HG02588 (cell line): ENCODE data around the gene GRM8.

Experiments used
- ATAC-seq: cut with Tn5 transposase; IDR thresholded peaks from one replicate; pipeline ENCODE4 v1.9.1; 2021; ENCODE audit warnings: mild to moderate bottlenecking, moderate library complexity; ENCODE audit not compliant: unreplicated experiment

The GRM8 gene

DNA sequence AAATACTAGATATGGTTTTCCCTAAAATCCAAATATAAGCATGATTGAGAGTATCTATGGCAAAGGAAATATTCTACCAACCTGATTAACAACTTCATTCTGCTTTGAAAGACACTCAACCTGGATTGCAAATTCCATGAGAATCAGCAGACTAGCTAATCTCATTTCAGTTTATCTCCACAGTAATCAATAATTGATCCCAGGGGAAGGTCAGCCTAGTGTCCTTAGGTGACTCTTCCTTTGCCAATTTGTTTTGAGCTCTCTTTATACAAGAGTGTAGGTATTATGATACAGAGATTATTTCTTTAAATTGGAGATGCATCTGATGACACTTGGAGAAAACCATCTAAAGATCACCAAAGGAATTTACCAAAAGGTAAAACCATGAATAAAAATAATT, 100.3 kb downstream of the GRM8 start:
- no peak for ATAC-seq

DNA sequence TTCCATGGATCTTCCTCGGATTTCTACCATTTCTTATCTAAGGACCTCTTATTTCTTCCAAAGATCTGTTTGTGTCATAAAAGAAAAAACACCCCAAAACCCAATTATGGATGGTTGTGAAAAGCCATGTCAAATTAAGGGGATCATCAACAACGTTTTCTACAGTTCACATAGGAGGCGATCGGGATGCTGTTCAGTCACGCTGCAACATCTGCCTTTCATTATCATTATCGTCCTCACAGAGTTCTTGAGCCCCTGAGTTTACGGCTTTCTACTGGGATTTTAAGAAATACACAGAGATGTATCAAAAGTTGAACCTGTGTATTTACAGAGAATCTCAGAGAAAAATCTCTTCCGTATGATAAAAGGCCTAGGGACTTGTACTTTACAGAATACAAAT, 101.4 kb downstream of the GRM8 start:
- ATAC-seq, result no peak

- no peak for ATAC-seq
Observed at GRCh38 chr7:127150543-127150942, 102.2 kb downstream of the GRM8 start.

DNA sequence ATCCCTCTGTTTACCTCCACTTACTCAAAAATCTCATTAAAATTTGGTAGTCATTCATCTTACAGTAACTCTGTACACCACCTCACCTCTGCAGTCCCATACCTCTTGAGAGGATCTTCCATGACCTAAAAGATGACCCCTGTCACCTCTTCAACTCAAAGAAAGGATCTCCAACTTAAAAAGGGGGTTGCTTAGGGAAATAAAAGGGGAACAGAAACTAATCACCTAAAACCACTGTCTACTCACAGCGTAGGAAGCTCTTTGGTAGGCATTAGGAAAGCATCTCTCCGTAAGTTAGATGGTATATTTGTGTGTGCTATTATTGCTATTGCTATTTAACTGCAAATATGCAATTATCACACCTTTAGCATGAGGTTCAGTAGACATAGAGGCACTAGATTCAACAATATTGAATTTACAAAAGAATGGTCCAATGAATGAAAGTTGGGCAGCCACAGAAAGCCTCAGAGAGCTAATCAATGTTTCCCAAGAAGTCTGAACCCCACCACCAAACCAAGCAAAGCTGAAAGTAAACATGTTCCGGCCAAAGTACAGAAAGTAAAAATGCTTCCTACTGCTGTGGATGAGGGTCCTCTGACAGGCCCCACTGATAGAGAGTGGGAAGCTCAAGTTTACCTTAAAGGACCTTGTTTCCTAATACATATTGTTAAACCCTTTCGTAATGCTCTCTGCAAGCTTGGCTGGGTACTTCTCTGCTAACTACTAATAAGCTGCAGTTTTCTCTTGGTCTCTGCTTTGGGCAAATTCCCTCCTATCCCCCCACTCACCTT, 105.8 kb downstream of the GRM8 start:
- ATAC-seq, result no peak

DNA sequence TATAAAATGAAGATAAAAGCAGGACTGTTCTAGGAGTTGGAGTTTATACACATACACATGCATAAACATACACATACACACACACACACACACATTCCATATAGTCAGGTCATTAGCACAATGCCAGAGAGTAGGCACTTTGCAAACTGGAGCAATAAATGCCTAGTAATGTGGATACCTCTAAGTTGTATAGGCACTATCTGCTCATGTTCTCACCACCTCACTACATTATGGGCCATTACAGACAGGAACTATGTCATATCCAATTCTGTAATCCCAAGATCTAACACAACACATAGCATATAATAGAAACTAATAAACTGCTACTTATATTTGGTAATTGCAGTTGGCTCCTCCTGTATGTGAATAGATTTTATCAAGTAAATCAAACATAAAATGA, 115.6 kb downstream of the GRM8 start:
- no peak for ATAC-seq

- ATAC-seq, result no peak
Observed at GRCh38 chr7:127135871-127136485, 116.8 kb downstream of the GRM8 start.

- ATAC-seq, result no peak
Observed at GRCh38 chr7:127123220-127123619, 129.5 kb downstream of the GRM8 start.

DNA sequence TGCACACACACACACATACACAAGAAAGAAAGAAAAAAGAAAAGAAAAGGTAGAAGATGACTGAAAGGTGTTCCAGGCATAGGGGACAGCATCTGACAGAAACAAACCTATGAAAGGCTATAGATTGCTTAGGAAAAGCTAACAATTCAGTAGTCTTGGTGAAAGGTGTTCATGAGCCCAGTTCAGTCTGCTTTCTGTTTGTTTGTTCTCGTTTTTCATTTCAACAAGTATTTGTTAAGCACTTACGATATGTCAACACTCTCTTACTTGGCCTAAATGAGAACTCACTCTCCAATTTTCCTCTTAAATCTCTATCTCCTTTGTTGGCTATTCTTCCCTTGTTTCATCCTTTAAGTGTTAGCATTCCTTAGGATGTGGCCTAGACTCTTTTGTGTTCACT, 133.2 kb downstream of the GRM8 start:
- ATAC-seq, result no peak

DNA sequence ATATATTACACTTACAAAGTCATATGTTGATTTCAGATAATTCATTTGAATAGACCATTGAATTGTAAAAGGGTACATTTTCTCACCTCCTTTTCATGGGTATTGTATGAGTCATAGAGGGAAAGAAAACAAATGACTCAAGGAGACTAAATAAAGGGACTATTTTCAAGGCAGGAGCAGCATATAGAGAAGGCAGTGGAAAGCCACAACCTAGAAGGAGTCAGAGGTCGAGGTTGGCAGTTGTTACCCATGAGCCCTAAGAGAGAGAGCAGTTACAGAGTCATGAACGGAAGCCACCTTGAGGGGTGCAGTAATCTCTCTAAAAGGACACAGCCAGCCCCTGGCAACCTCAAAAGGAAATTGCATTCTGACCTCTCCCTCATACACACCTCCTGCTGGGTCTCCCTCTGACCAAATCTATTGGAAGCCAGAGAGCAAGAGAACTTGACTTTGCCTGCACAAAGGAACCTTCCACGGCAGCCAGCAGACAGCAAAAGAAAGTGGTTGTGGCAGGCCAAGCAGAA, 137.9 kb downstream of the GRM8 start:
- ATAC-seq, result no peak

- peak; percentile 78 for ATAC-seq
Observed at GRCh38 chr7:127107601-127108007, 145.1 kb downstream of the GRM8 start.

DNA sequence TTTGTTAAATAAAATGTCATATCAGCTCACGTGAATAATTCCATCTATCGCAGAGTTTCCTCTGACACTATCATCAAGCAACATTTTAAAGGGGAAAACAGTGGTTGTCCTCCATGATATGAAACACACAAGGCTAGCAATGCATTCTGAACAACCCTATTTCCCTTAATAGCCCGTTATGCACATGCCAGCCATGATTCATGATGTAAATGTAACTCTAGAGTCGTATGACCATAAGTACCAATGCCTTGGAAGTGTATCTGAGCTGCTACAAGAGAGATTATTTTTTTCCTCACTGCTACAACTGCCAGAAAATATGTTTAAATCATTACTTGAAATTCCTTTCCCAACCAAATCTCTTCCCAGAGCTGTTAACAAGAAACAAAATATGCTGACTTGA, 159.4 kb downstream of the GRM8 start:
- ATAC-seq, result no peak

- ATAC-seq, result no peak
Observed at GRCh38 chr7:127091620-127092019, 161.1 kb downstream of the GRM8 start.

- no peak for ATAC-seq
Observed at GRCh38 chr7:127089146-127089545, 163.6 kb downstream of the GRM8 start.

DNA sequence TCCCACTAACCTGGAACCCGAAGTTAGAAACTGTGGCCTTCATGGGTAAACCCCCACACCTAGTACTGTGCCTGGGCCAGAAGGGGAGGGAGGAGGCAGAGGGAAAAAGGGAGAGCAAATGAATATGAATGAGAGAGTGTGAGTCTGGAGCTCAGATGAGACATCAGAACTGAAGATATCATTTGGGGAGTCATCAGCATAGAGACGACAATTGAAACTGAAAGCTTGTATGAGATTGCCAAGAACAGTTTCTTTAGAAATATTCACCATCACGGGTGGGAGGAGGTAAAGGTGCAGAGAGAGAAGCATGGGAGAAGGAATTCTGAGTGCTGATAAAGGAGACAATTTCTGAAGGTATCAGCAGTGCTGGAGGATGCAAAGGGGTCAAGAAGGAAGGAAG, 171.2 kb downstream of the GRM8 start:
- ATAC-seq, result no peak

DNA sequence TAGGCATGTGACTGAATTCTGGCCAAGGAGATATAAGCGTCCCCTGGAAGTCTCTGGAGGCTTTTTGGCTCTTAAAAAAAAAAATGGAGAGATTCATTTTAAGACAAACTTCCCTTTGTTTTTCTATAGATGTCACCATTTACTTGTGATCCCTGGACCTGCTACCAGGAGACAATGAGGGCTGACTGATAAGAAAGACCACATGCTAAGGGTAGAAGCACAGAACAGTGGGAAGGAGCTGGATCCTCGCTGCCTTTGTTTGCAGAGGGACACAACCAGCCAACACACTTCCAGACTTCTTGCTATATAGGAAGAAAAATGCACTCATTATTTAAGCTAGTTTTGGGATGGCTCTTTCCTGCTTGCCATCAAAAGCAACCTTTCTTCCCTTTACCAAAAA, 172.2 kb downstream of the GRM8 start:
- ATAC-seq, result no peak

DNA sequence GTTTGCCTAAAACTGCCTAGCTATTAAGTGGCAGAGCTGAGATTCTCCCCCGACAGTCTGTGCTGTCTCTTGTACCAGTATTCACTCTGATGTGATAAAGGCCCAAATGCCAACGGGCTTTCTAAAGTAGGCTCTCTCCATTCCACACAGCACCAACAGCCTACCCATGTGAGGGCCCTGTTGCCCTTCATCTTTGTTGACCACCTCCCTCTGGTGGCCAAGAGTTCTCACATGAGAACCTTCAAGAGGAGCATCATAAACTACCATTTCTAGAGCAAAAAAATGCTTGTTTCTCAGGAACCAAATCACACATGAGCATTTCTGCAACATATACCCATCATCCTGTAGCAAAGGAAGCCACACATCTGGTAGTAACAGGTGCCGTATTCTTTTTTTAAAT, 185.8 kb downstream of the GRM8 start:
- no peak for ATAC-seq

DNA sequence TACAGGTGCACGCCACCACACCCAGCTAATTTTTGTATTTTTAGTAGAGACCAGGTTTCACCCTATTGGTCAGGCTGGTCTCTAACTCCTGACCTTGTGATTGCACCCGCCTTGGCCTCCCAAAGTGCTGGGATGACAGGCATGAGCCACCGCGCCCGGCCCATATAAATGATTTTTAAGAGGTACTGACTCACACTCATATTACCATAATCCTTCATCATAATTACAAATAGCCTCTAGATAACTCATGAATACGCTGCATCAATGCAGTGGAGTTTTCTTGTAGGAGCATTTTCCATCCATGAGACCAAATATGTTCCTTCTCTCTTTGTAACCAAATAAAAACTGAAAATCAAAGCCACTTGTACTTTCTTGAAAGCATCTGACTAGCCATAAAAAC, 193.3 kb downstream of the GRM8 start:
- no peak for ATAC-seq

DNA sequence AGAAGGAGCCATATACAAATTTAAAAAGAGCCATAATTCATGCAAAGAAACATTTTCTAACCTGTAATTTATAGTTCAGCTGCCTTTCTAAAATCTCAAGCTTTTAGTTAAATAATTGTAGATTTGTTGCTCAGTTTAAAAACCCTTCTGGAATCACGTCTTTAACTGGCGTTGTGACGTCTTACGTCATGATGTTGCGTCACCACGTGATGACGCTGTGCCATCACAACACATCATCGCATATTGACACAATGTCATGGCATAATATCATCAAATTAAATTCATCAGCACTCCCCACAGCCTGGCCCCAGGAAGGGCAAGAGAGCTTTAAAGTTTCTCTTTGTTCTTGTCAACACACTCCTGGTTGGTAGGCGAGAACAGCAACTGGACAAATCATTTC, 194.8 kb downstream of the GRM8 start:
- ATAC-seq, result no peak

DNA sequence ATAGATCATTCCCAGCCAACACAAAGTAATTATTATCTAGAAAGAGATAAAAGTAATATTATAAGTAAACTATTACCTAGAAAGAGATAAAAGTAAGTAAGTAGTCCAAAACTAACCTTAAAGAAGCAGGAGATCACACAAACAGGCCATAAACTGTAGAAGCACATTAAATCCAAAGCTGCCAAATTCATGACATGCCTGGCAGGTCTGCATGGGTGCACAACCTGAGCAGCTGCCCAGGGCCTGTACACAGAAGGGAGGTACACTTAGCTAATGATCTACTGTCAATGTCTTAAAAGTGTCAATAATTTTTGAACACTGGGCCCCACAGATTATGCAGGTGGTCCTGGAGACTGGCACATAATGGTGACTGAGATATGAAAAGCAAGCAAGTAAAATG, 196.5 kb downstream of the GRM8 start:
- ATAC-seq, result no peak

GRCh38 chr7:127047521-127047920, 205.2 kb downstream of the GRM8 start:
- no peak for ATAC-seq

- ATAC-seq, result no peak
Observed at GRCh38 chr7:127041689-127042452, 210.9 kb downstream of the GRM8 start.

DNA sequence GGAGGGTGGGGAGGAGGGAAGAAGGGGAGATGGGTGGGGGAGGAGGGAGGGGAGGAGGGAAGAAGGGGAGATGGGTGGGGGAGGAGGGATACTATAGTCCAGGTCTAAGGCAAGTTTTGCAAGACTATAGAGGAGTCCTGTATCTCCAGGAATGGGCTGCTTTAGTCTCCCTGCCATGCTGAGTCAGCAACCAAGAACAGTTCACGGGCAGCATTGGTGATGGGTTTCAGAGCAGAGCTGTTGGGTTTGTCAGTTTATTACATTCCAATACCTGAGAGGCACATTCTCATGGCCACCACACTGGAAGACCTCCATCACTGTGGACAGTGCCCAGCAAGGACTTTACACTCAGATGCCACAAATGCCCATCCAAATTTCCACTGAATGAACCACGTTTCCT, 212.7 kb downstream of the GRM8 start:
- ATAC-seq, result no peak
